Left lung (tissue), 10 donors: ENCODE results near the gene ACTL6A. TPM values are rescaled to one million over a fixed set of nuclear protein-coding genes. Genes with fewer than 3 reads are reported as not detected.

ENCODE experiments used
- ATAC-seq: fragments of 200-7000 bp; cut with Tn5 transposase; one replicate; pipeline ENCODE4 v1.9.1; 2020; ENCODE audit warnings: moderate library complexity
- DNase-seq, 4 donors: peaks; one replicate each; pipeline ENCODE4 v3.0.0-alpha.2; 2013 to 2020
- H3K27ac ChIP-seq, 2 donors: fragments of 200-600 bp; sonication (generic) in 1 of 2; one replicate each; pipeline versions ENCODE4 v1.5.0 to v1.8.0; 2020 to 2021
- H3K27me3 ChIP-seq, 2 donors: fragments of 200-600 bp; sonication (generic) in 1 of 2; one replicate each; pipeline versions ENCODE4 v1.5.0 to v1.8.0; 2020 to 2021
- H3K36me3 ChIP-seq, 2 donors: fragments of 200-600 bp; sonication (generic) in 1 of 2; one replicate each; pipeline versions ENCODE4 v1.5.0 to v1.8.0; 2020 to 2021
- H3K4me1 ChIP-seq, 2 donors: fragments of 200-600 bp; one replicate each; pipeline ENCODE4 v1.8.0; 2021
- H3K4me3 ChIP-seq, 2 donors: fragments of 200-600 bp; sonication (generic) in 1 of 2; one replicate each; pipeline versions ENCODE4 v1.5.0 to v1.8.0; 2020 to 2021; ENCODE audit warnings: mild to moderate bottlenecking in 1 of 2
- H3K9me3 ChIP-seq, 2 donors: fragments of 200-600 bp; sonication (generic) in 1 of 2; one replicate each; pipeline versions ENCODE4 v1.5.0 to v1.8.0; 2020 to 2021
- CTCF ChIP-seq, 2 donors: fragments of 200-600 bp; sonication (generic) in 1 of 2; IDR thresholded peaks; one replicate each; pipeline versions ENCODE4 v1.5.0 to v1.8.0; 2021; ENCODE audit warnings: antibody characterized with exemption in 2 of 2
- intact Hi-C, 2 donors: fragments of 100-400 bp; cut with DNase I; formaldehyde crosslinking; loops; one replicate each; pipeline versions ENCODE4 v1.11.2 to v1.14.2; 2022
- polyA plus RNA-seq, 6 donors: library from polyadenylated mRNA; unstranded; fragments of 120-200 nt; gene quantifications; one replicate each; pipeline ENCODE4 v1.2.1, GENCODE V29; 2013; ENCODE audit not compliant: insufficient read length in 6 of 6
- total RNA-seq, 2 donors: library from RNA; stranded (reverse); fragmentation: NEBNext Ultra II Directional; extraction: Animal tissue kit (Norgen Biotek cat#: 25700); gene quantifications; one replicate each; pipeline ENCODE4 v1.2.1, GENCODE V29; 2021
- donor health status: DM: no; HTN: yes; CAD: no.
- donor health status: DM: no; HTN: no; CAD: no.

Gene ACTL6A
- total and polyA plus RNA-seq, 8 donors = 33.6 to 116 (median 104) TPM

- no peak for TF ChIP-seq CTCF (IDR thresholded peaks at IDR 0.05)
These were observed 40.6 kb downstream of the ACTL6A start for GRCh38 chr3:179603321-179603720.

GRCh38 chr3:179603831-179604230 lies 41.1 kb downstream of the ACTL6A start:
- Histone ChIP-seq H3K36me3 (peaks cover 0 to 35% of the 10 kb centered on the region in 2 donors), H3K27ac (peak overlapping the region; percentile 87 to 95), H3K4me1 (peaks cover 12 to 37% of the 10 kb centered on the region in 2 donors), H3K27me3 (no peaks in the 10 kb centered on the region), H3K9me3 (no peaks in the 10 kb centered on the region), H3K4me3 (peak overlapping the region; percentile 78 to 83)
- ATAC-seq = peak; percentile 2
- no peak for TF ChIP-seq CTCF (IDR thresholded peaks at IDR 0.05)
- no peak for DNase-seq
- intact Hi-C loops = no loop called here

More at GRCh38 chr3:179603321-179603720, 40.6 kb downstream of the ACTL6A start:
- DNase-seq (no peak), ATAC-seq (no peak)
- Histone ChIP-seq H3K36me3 (peaks cover 0 to 40% of the 10 kb centered on the region in 2 donors), H3K27me3 (no peaks in the 10 kb centered on the region), H3K27ac (no peak overlapping the region), H3K9me3 (no peaks in the 10 kb centered on the region), H3K4me3 (peak overlapping the region; percentile 78 to 83), H3K4me1 (peaks cover 12 to 34% of the 10 kb centered on the region in 2 donors)
- intact Hi-C loops = no loop called here

GRCh38 chr3:179604321-179605078 lies 41.8 kb downstream of the ACTL6A start, which contains the start of the genes MRPL47 and NDUFB5:
TSS of gene MRPL47 (minus strand) at chr3:179604638. CDS start at chr3:179604624, 14 bp downstream.
TSS of gene NDUFB5 (plus strand) at chr3:179604794. CDS start at chr3:179604816, 22 bp downstream.
- H3K4me1 ChIP-seq = peaks cover 12 to 42% of the 10 kb centered on the region in 2 donors
- peak within 1 kb of the TSS; percentile 87 to 95 for H3K27ac ChIP-seq
- peaks cover 0 to 28% of the 10 kb centered on the region in 2 donors for H3K36me3 ChIP-seq
- ATAC-seq = peak; percentile 100
- no peaks in the 10 kb centered on the region for H3K27me3 ChIP-seq
- H3K4me3 ChIP-seq = peak within 1 kb of the TSS; percentile 78 to 83
- peak in 1 of 2 donors; percentile 8 for TF ChIP-seq CTCF (IDR thresholded peaks at IDR 0.05)
- intact Hi-C loops = no loop called here
- H3K9me3 ChIP-seq = no peaks in the 10 kb centered on the region
- peak; percentile 94 to 98 (median 97) for DNase-seq

GRCh38 chr3:179606534-179607085 lies 43.9 kb downstream of the ACTL6A start:
- H3K4me3 ChIP-seq = no peak overlapping the region
- no peaks in the 10 kb centered on the region for H3K9me3 ChIP-seq
- ATAC-seq = no peak
- peaks cover 12 to 47% of the 10 kb centered on the region in 2 donors for H3K4me1 ChIP-seq
- no peak overlapping the region for H3K27ac ChIP-seq
- no peak for TF ChIP-seq CTCF (IDR thresholded peaks at IDR 0.05)
- no peaks in the 10 kb centered on the region for H3K27me3 ChIP-seq
- H3K36me3 ChIP-seq = peaks cover 3 to 11% of the 10 kb centered on the region in 2 donors
- intact Hi-C loops = no loop called here
- DNase-seq = no peak
